PFSK-1 (cell line): ENCODE data around the gene ATP8B1.

Experiments used
- FOXP2 ChIP-seq: optimal IDR thresholded peaks from 2 replicates; pipeline ENCODE3; 2011; ENCODE audit warnings: borderline replicate concordance, control low read depth, inconsistent platforms; ENCODE audit not compliant: insufficient read depth; ENCODE audit errors: extremely low read length, extremely low read depth
- POLR2AphosphoS5 ChIP-seq: IDR thresholded peaks from 2 replicates; pipeline ENCODE4 v1.6.1; 2012; ENCODE audit warnings: low read depth, mild to moderate bottlenecking, control low read depth, low read length, moderate library complexity
- REST ChIP-seq, 2 experiments: IDR thresholded peaks; 2 replicates each; pipeline versions ENCODE4 v1.6.1 to v1.8.0; 2011 to 2012; ENCODE audit warnings: low read depth in 2 of 2, low read length in 2 of 2, control low read depth in 1 of 2, inconsistent platforms in 1 of 2, mild to moderate bottlenecking in 1 of 2, moderate library complexity in 1 of 2; ENCODE audit not compliant: insufficient read depth in 1 of 2
- SIN3A ChIP-seq: IDR thresholded peaks from 2 replicates; pipeline ENCODE4 v1.6.1; 2012; ENCODE audit warnings: mild to moderate bottlenecking, low read length, moderate library complexity, borderline replicate concordance; ENCODE audit not compliant: insufficient read depth
- TAF1 ChIP-seq: IDR thresholded peaks from 2 replicates; pipeline ENCODE4 v1.6.1; 2012; ENCODE audit warnings: low read length, control low read depth, borderline replicate concordance; ENCODE audit not compliant: insufficient read depth

The ATP8B1 gene

GRCh38 chr18:57747809-57748680, 55.1 kb downstream of the ATP8B1 start:
- TF ChIP-seq TAF1 = no peak
- no peak for TF ChIP-seq SIN3A
- no peak for TF ChIP-seq REST (IDR thresholded peaks at IDR 0.05; ENCODE audit: insufficient read depth in 1 of 2, low read depth in 2 of 2, low read length in 2 of 2)
- no peak for TF ChIP-seq FOXP2
- TF ChIP-seq POLR2AphosphoS5 = no peak

- TF ChIP-seq SIN3A = no peak
- no peak for TF ChIP-seq POLR2AphosphoS5
- TF ChIP-seq TAF1 = no peak
- no peak for TF ChIP-seq FOXP2
- no peak for TF ChIP-seq REST (IDR thresholded peaks at IDR 0.05; ENCODE audit: insufficient read depth in 1 of 2, low read depth in 2 of 2, low read length in 2 of 2)
These were observed 58.9 kb downstream of the ATP8B1 start for GRCh38 chr18:57744211-57744694.

GRCh38 chr18:57743008-57743407, 60.1 kb downstream of the ATP8B1 start:
- TF ChIP-seq FOXP2 = no peak
- no peak for TF ChIP-seq POLR2AphosphoS5
- no peak for TF ChIP-seq REST (IDR thresholded peaks at IDR 0.05; ENCODE audit: insufficient read depth in 1 of 2, low read depth in 2 of 2, low read length in 2 of 2)
- TF ChIP-seq SIN3A = no peak
- TF ChIP-seq TAF1 = no peak

- TF ChIP-seq SIN3A (no peak), POLR2AphosphoS5 (no peak), FOXP2 (no peak), TAF1 (no peak), REST (IDR thresholded peaks at IDR 0.05; ENCODE audit: insufficient read depth in 1 of 2, low read depth in 2 of 2, low read length in 2 of 2) (no peak)
These were observed 61.8 kb downstream of the ATP8B1 start for GRCh38 chr18:57741273-57741672.
